ENCODE measurements around the gene CSDE1. TPM values are rescaled to one million over a fixed set of nuclear protein-coding genes. Genes with fewer than 3 reads are reported as not detected.

The CSDE1 gene
- total RNA-seq, 1 experiment from 2014 or later: 403 TPM

GRCh38 chr1:114728553-114728952, 29.2 kb downstream of the CSDE1 start:
- no peaks in the 10 kb centered on the region for H3K9me3 Mint-ChIP-seq (ENCODE audit: unreplicated experiment)
- BruUV-seq (replicated peaks): no TSS peak
- no peaks in the 10 kb centered on the region for H3K27me3 Mint-ChIP-seq (ENCODE audit: insufficient read depth, unreplicated experiment)
- TF ChIP-seq, protein P1, sequence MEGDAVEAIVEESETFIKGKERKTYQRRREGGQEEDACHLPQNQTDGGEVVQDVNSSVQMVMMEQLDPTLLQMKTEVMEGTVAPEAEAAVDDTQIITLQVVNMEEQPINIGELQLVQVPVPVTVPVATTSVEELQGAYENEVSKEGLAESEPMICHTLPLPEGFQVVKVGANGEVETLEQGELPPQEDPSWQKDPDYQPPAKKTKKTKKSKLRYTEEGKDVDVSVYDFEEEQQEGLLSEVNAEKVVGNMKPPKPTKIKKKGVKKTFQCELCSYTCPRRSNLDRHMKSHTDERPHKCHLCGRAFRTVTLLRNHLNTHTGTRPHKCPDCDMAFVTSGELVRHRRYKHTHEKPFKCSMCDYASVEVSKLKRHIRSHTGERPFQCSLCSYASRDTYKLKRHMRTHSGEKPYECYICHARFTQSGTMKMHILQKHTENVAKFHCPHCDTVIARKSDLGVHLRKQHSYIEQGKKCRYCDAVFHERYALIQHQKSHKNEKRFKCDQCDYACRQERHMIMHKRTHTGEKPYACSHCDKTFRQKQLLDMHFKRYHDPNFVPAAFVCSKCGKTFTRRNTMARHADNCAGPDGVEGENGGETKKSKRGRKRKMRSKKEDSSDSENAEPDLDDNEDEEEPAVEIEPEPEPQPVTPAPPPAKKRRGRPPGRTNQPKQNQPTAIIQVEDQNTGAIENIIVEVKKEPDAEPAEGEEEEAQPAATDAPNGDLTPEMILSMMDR (IDR thresholded peaks at IDR 0.05; ENCODE audit: insufficient read depth in 1 of 2, low read depth in 1 of 2, low read length in 1 of 2, severe bottlenecking in 1 of 2, unreplicated experiment in 1 of 2): no peak
- H3K27ac Mint-ChIP-seq (ENCODE audit: unreplicated experiment): no peak overlapping the region
- no peaks in the 10 kb centered on the region for H3K4me1 Mint-ChIP-seq (ENCODE audit: low read depth, unreplicated experiment)
- ChIA-PET CTCF (no interaction called here), POLR2A (no interaction called here)
- Histone ChIP-seq H3K27me3 (replicated peaks; ENCODE audit: control insufficient read depth, insufficient read depth, low read length) (no peaks in the 10 kb centered on the region), H3K4me1 (no peaks in the 10 kb centered on the region), H3K36me3 (ENCODE audit: control insufficient read depth, insufficient read depth, low read length) (no peaks in the 10 kb centered on the region; the same call in 1 of the 2 replicates), H3K9me3 (no peaks in the 10 kb centered on the region), H3K4me3 (ENCODE audit: low read depth, low read length) (no peak overlapping the region)
- intact Hi-C loops (cut with micrococcal nuclease; ENCODE audit: unreplicated experiment): no loop called here
- peaks cover 96% of the 10 kb centered on the region for H3K36me3 Mint-ChIP-seq (ENCODE audit: insufficient read depth, unreplicated experiment)
- DNase-seq: no peak
- no peak overlapping the region for H3K4me3 Mint-ChIP-seq (ENCODE audit: unreplicated experiment)

DNA sequence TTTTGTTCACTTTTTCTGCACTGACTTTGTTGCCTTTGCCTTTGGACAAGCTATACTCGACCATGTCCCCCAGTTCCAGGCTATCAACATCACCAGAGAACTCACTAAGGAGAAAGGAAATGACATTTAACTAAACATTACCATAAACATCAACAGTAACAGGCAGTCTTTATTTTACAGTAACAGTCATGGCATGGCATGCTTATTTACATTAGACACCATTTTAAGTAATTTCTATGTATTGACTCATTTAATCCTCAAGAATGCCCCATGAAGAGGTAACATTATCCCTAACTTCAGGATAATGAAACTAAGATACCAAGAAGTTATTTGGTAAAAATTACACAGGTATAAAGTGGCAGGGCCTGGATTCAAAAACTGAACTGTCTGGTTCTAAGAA, 32.6 kb downstream of the CSDE1 start:
- Mint-ChIP-seq H3K4me1 (ENCODE audit: low read depth, unreplicated experiment) (no peaks in the 10 kb centered on the region), H3K27me3 (ENCODE audit: insufficient read depth, unreplicated experiment) (no peaks in the 10 kb centered on the region), H3K9me3 (ENCODE audit: unreplicated experiment) (no peaks in the 10 kb centered on the region), H3K4me3 (ENCODE audit: unreplicated experiment) (no peak overlapping the region), H3K27ac (ENCODE audit: unreplicated experiment) (no peak overlapping the region), H3K36me3 (ENCODE audit: insufficient read depth, unreplicated experiment) (peaks cover 87% of the 10 kb centered on the region)
- intact Hi-C loops (cut with micrococcal nuclease; ENCODE audit: unreplicated experiment): no loop called here
- H3K4me1 ChIP-seq: no peaks in the 10 kb centered on the region
- no TSS peak for BruUV-seq (replicated peaks)
- ChIA-PET POLR2A (no interaction called here), CTCF (interaction anchor here (0.6 kb wide), 1 partner anchor 327 kb away, joined by 4 read pairs; no protein-coding TSS in a partner anchor)
- TF ChIP-seq, protein P1 (IDR thresholded peaks at IDR 0.05; ENCODE audit: insufficient read depth in 1 of 2, low read depth in 1 of 2, low read length in 1 of 2, severe bottlenecking in 1 of 2, unreplicated experiment in 1 of 2): no peak
- no peaks in the 10 kb centered on the region for H3K27me3 ChIP-seq (replicated peaks; ENCODE audit: control insufficient read depth, insufficient read depth, low read length)
- no peak overlapping the region for H3K4me3 ChIP-seq (ENCODE audit: low read depth, low read length)
- H3K9me3 ChIP-seq: no peaks in the 10 kb centered on the region
- DNase-seq: no peak
- H3K36me3 ChIP-seq (ENCODE audit: control insufficient read depth, insufficient read depth, low read length): no peaks in the 10 kb centered on the region; the same call in 1 of the 2 replicates

DNA sequence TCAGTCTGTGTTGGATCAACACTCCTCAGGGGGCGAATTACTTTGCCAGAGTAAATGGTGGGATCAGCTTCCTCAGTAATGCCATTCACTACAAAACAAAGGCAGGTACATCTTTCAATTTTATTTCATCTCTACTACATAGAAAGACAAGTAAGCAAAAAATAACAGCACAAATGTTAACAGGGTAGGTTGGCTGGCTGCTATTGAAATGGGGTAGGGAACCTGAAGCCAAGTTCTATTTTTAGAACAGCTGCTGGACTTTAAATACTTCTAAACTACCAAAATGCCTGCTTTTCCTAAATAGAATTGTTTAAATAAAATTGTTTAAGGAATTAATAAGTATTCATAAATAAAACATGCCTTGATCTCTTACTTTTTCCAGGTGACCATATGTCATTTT, 33.9 kb downstream of the CSDE1 start:
- Mint-ChIP-seq H3K27me3 (ENCODE audit: insufficient read depth, unreplicated experiment) (no peaks in the 10 kb centered on the region), H3K27ac (ENCODE audit: unreplicated experiment) (no peak overlapping the region), H3K36me3 (ENCODE audit: insufficient read depth, unreplicated experiment) (peaks cover 87% of the 10 kb centered on the region), H3K9me3 (ENCODE audit: unreplicated experiment) (no peaks in the 10 kb centered on the region), H3K4me1 (ENCODE audit: low read depth, unreplicated experiment) (no peaks in the 10 kb centered on the region), H3K4me3 (ENCODE audit: unreplicated experiment) (no peak overlapping the region)
- TF ChIP-seq, protein P1 (IDR thresholded peaks at IDR 0.05; ENCODE audit: insufficient read depth in 1 of 2, low read depth in 1 of 2, low read length in 1 of 2, severe bottlenecking in 1 of 2, unreplicated experiment in 1 of 2): no peak
- no peaks in the 10 kb centered on the region; the same call in 1 of the 2 replicates for H3K36me3 ChIP-seq (ENCODE audit: control insufficient read depth, insufficient read depth, low read length)
- H3K27me3 ChIP-seq (replicated peaks; ENCODE audit: control insufficient read depth, insufficient read depth, low read length): no peaks in the 10 kb centered on the region
- CTCF ChIA-PET: no interaction called here
- POLR2A ChIA-PET: no interaction called here
- intact Hi-C loops (cut with micrococcal nuclease; ENCODE audit: unreplicated experiment): no loop called here
- H3K4me3 ChIP-seq (ENCODE audit: low read depth, low read length): no peak overlapping the region
- no peak for DNase-seq
- H3K9me3 ChIP-seq: no peaks in the 10 kb centered on the region
- no peaks in the 10 kb centered on the region for H3K4me1 ChIP-seq
- BruUV-seq (replicated peaks): no TSS peak

Data from Caco-2 (cell line).